Lower leg skin (tissue), 4 donors: ENCODE measurements around the gene ELFN1. TPM values are rescaled to one million over a fixed set of nuclear protein-coding genes. Genes with fewer than 3 reads are reported as not detected.

ENCODE experiments used
- DNase-seq, 2 donors: peaks; one replicate each; pipeline ENCODE4 v3.0.0-alpha.2; 2019; ENCODE audit warnings: low spot score in 2 of 2
- H3K4me3 ChIP-seq: fragments of 200-600 bp; sonication (generic); 2 replicates; pipeline ENCODE4 v1.5.1; 2017; ENCODE audit warnings: mild to moderate bottlenecking, low read depth; ENCODE audit not compliant: poor library complexity, severe bottlenecking
- CTCF ChIP-seq, 3 donors: fragments of 450-650 bp; IDR thresholded peaks; one replicate each; pipeline ENCODE4 v1.5.1; 2016; ENCODE audit warnings: antibody characterized with exemption in 3 of 3, mild to moderate bottlenecking in 3 of 3, moderate library complexity in 2 of 3
- POLR2A ChIP-seq, 2 donors: fragments of 450-650 bp; IDR thresholded peaks; one replicate each; pipeline ENCODE4 v1.6.1; 2016 to 2017; ENCODE audit warnings: antibody characterized with exemption in 2 of 2, mild to moderate bottlenecking in 1 of 2, moderate library complexity in 1 of 2
- WGBS, 2 donors: methylation state at CpG; one replicate each; pipeline ENCODE4 v1.1.5; 2018; 5-methylcytosine and 5-hydroxymethylcytosine counted together
- intact Hi-C: fragments of 100-400 bp; cut with DNase I; formaldehyde crosslinking; loops from one replicate; pipeline ENCODE4 v1.15.0; 2023; ENCODE audit warnings: low total_unique reads
- total RNA-seq, 4 donors: library from RNA; depleted of rRNA; stranded (reverse); fragments of >200 nt; gene quantifications; one replicate each; pipeline ENCODE4 v1.1.0, GENCODE V29; 2016

ELFN1 gene
- total RNA-seq, 4 donors from 2014 or later = 1.2 to 2.6 (median 1.8) TPM

- no peak for DNase-seq
- no peak for TF ChIP-seq CTCF (IDR thresholded peaks at IDR 0.05)
- TF ChIP-seq POLR2A (IDR thresholded peaks at IDR 0.05) = no peak
- intact Hi-C loops = no loop called here
- no peak overlapping the region for H3K4me3 ChIP-seq
- WGBS, 2 donors = 89 to 93% methylated on average over 6 of the region's 6 CpGs
Observed at GRCh38 chr7:1651891-1652290, 18.2 kb upstream of the ELFN1 start.

GRCh38 chr7:1653500-1653899 is 16.6 kb upstream of the ELFN1 start:
- TF ChIP-seq POLR2A (IDR thresholded peaks at IDR 0.05) (no peak), CTCF (IDR thresholded peaks at IDR 0.05) (no peak)
- DNase-seq = no peak
- intact Hi-C loops = no loop called here
- 88 to 89% methylated on average over 4 of the region's 4 CpGs for WGBS, 2 donors
- H3K4me3 ChIP-seq = no peak overlapping the region

GRCh38 chr7:1654111-1654510 is 16.0 kb upstream of the ELFN1 start:
- intact Hi-C loops = loop anchor here (2.0 kb wide), 1 partner anchor 67 kb away; no protein-coding TSS in a partner anchor
- no peak overlapping the region for H3K4me3 ChIP-seq
- no peak for DNase-seq
- WGBS, 2 donors = 51 to 71% methylated on average over 9 to 15 of the region's 15 CpGs
- TF ChIP-seq POLR2A (IDR thresholded peaks at IDR 0.05) (no peak), CTCF (IDR thresholded peaks at IDR 0.05) (no peak)

GRCh38 chr7:1654738-1655475 is 15.2 kb upstream of the ELFN1 start:
- DNase-seq = no peak
- intact Hi-C loops = loop anchor here (2.0 kb wide), 1 partner anchor 68 kb away; no protein-coding TSS in a partner anchor
- H3K4me3 ChIP-seq = no peak overlapping the region
- TF ChIP-seq CTCF (IDR thresholded peaks at IDR 0.05) = no peak
- TF ChIP-seq POLR2A (IDR thresholded peaks at IDR 0.05) = no peak
- 53 to 62% methylated on average over 32 of the region's 32 CpGs for WGBS, 2 donors

GRCh38 chr7:1659696-1660095 is 10.4 kb upstream of the ELFN1 start:
- no peak for TF ChIP-seq CTCF (IDR thresholded peaks at IDR 0.05)
- TF ChIP-seq POLR2A (IDR thresholded peaks at IDR 0.05) = no peak
- WGBS, 2 donors = 39% methylated on average over 8 of the region's 8 CpGs
- DNase-seq = peak in 1 of 2 donors; percentile 75
- no peak overlapping the region for H3K4me3 ChIP-seq
- intact Hi-C loops = loop anchor here (10.0 kb wide), 1 partner anchor 555 kb away; no protein-coding TSS in a partner anchor
